ENCODE measurements around the gene CGB2.

Gene CGB2

DNA sequence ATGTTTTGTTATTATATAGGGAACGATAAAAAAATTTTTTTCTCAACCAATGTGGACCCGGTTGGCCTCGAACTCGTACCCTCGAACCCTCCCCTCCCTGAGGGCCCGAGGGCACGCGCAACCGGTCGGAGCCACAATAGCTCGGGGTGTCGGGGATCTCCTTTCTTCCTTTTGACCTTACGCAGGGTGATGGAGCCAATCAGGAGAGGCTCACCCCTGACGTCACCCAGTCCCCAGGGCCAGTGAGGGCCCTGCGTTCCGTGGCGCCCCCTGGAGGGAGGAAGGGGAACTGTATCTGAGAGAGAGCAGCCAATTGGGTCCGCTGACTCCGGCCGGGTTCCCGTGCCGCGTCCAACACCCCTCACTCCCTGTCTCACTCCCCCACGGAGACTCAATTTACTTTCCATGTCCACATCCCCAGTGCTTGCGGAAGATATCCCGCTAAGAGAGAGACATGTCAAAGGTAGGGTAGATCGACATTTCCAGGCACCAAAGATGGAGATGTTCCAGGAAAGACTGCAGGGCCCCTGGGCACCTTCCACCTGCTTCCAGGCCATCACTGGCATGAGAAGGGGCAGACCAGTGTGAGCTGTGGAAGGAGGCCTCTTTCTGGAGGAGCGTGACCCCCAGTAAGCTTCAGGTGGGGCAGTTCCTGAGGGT lies at the start of gene CGB2:
Gene CGB2 (plus strand): TSS at position 249 of the 660 bp plus-strand sequence. CDS start 206 bp downstream, at position 455.
- DNase-seq (ENCODE audit: low spot score) = peak; percentile 27

DNA sequence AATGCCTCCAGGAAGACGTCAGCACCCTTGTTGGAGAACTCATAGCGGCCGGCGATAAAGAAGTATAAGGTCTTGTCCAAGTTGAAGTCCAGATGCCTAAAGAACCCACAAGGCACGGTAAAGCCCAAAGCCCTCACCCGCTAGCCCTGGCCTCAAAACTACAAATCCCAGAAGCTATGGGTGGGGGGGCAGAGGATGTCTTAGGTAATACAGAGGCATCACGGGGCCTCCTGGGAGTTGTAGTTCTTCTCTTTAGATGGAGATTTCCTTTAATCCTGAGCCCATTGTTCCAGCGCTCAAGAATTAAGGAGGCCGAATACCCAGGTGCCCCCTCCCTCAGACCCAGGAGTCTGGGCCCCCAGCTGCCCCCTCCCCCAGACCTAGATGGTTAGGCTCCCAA lies 49.4 kb upstream of the CGB2 start:
- DNase-seq (ENCODE audit: low spot score) = no peak

DNA sequence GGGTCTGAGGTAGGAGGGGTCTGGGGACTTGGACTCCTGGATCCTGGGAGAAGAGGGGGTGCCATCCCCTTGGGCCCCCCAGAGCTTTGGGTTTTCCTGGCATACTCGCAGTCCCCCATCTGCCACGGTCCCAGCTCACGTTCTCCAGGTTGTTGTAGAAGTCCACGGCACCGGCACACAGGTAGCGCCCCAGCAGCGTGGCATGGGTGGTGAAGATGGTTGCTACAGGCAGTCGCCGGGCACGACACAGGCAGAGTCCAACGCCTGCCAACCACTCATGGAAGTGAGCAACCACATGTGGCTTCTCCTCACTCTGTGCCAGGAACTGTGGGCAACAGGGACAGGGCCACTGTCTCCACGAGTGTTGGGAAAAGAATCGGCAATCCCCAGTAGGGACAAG lies 46.0 kb upstream of the CGB2 start:
- DNase-seq (ENCODE audit: low spot score) = no peak

DNA sequence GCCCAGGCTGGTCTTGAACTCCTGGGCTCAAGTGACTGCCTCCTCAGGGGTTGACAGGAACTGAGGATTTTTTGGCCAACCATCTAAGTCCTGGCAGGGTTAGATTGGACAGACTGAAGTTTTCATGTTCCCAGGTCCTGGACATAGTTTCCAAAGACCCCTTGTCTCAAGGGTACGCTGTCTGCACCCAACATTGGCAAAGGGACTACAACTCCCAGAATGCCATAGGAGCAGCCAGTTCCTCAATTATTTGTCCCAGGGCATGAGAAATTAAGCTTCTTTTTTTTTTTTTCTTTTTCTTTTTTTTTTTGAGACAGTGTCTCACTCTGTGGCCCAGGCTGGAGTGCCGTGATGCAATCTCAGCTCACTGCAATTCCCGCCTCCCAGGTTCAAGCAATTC lies 45.5 kb upstream of the CGB2 start:
- DNase-seq (ENCODE audit: low spot score) = no peak

DNA sequence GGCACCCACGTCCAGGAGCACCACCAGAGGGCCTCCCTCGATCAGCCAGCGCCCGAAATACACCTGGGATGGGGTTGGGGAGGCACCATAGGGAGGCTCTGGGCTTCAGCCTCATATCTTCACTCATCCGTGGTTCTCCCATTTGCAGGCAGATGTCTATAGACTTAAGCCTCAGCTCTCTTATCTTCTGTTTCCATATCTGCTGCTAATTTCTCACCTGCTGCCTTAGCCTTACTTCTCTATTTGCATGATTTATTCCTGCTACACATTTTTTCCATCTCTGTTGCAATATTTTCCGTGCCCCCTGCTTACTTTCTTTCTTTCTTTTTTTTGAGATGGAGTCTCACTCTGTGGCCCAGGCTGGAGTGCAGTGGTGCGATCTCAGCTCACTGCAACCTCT lies 44.4 kb upstream of the CGB2 start:
- DNase-seq (ENCODE audit: low spot score) = no peak

DNA sequence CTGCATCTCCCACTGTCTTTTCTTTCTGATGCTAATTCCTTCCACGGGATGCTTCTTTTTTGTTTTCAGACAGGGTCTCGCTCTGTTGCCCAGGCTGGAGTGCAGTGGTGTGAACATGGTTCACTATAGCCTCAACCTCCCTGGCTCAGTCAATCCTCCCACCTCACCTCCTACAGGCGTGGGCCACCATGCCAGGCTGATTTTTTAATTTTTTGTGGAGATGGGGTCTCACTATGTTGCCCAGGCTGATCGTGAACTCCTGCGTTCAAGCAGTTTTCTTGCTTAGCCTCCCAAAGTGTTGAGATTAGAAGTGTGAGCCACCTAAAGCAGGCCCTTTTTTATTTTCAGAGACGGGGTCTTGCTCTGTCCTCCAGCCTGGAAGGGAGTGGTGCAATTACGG lies 43.4 kb upstream of the CGB2 start:
- no peak for DNase-seq (ENCODE audit: low spot score)

DNA sequence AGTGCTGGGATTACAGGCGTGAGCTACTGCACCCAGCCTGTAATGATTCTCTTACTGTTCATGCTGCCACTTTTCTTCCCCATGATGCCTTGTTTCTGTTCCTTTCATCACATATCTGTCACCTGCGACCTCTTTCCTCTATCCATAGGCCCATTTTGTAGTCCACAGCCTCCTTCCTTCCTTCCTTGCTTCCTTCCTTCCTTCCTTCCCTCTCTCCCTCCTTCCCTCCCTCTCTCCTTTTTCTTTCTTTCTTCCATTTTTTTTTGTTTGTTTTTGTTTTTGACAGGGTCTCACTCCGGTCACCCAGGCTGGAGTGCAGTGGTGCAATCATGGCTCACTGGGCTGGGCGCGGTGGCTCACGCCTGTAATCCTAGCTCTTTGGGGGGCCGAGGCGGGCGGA lies 42.8 kb upstream of the CGB2 start:
- no peak for DNase-seq (ENCODE audit: low spot score)

DNA sequence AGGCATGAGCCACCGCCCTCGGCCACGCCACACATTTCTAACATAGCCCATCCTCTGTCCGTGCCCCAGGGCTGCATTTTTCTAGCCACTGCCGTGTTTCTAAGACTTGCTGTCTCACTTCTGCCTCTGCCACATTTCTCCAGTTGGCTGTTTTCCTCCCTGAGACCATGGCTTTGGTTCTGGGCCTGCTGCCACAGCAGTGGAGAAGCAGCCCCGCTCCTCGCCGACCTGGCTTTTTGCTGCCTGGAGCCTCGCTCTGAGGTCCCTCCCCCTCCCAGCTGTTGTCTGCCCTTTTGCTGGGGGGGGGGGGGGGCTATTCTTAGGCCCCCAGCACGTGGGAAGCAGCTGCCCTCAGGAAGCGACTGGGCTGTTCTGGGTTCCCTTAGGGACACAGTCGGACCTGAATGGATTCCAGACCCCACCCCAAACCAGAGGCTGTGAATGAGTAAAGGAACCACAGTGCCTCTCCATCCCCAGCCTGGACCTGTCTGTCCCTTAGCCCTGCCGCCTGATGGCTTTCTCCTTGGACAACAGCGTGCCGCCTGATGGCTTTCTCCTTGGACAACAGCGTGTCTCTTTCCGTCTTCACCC lies 41.9 kb upstream of the CGB2 start:
- DNase-seq (ENCODE audit: low spot score) = no peak

DNA sequence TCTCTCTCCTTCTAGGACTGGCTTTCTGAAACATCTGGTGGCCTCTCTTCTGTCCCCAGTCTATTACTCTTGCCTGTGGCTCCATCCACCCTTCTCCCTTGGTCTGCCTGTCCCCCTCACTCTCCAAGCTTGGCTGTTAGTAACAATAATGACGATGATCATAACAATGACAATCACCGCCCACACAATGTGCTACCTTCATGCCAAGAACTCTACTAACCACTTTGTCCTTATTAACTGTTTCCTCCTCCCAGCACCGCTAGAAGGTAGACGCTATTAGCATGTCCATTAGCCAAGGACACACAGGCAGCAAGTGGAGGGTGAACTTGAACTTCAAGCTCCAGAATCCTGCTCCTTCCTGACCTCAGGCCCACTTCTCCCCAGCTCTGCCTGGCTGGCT lies 41.3 kb upstream of the CGB2 start:
- no peak for DNase-seq (ENCODE audit: low spot score)

DNA sequence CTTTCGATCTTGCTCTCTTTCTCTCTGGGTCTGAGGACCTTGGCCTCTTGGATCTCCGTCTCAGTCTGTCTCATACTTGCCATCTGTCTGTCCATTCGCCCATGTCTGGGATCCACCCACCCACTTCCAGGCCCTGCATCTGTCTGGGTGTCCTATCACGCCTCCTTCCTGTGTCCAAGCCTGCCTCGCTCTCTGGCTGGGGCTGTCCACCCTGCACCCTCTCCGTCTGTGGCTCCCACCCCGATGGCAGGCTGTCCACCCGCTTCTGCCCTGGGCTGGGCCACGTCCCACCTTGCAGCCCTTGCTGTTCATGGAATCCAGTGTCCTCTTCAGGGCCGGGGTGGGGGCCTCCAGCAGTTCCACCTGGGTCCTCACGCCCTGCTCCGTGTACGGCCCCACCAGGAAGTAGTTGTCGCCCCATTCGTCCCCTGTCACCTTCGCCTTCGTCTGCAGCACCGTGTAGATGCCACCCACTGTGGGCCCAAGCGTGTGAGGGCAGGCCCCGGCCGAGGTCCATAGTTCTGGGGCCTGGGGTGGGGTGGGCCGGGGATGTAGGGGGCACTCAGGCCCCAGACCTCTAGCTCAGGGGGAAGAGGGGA lies 40.6 kb upstream of the CGB2 start:
- no peak for DNase-seq (ENCODE audit: low spot score)

DNA sequence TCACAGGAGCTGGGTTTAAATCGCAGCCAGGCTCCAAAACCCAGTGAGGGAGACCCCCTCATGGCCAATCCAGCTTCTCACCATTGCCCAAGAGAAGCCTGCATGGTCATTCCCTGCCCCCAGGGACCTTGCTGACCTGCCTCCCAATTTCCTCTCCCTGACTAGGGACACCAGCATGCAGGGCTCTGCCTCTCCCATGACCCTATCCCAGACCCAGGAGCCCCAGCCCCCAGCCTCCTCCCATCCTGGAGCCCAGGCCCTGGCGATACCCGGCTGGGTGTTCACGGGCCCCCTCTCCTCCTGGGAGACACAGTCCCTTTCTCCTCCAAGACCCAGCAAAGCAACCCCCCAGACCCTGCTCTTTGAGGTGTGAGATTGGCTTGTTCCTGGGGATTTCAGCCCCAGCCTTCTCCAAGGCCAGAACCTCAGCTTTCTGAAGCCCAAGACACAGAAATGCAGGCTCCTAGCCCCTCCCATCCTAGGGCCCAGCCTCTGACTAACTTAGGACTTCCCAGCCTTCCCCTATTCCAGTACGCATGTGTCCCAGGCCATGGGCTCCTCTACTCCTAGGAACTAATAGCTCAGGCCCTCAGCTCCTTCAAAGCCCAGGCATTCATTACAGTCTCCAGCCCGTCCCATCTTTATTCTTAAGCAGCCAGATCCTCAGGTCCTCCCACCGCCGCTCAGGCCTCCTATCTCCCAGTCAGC lies 39.7 kb upstream of the CGB2 start:
- peak; percentile 85 for DNase-seq (ENCODE audit: low spot score)

DNA sequence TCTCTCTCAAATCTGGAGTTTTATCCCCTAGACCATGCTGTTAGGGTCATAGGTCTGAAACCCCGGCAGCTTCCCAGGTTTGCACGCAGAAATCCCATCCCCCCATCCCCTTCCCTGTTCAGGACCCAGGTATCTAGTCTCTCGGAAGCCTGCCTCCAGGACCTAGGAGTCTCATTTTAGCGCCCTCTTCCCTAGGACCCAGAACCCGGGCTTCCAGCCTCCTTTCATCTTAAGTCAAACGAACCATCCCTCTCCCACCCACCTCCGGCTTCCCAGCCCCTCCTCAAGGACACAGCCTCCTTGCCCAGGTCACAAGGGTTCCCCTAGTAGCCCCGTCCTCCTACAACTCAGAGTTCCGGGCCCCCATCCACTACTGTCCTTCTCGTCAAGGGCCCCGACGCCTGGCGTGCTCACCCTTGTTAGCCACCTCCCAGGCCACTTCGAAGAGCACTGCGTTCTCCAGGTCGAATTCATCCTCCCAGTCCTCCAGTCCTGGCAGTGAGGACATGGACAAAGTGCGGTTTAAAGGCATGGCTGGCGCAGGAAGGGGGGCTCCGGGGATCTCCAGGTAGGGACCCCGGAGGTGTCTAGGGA lies 39.0 kb upstream of the CGB2 start:
- DNase-seq (ENCODE audit: low spot score) = no peak

DNA sequence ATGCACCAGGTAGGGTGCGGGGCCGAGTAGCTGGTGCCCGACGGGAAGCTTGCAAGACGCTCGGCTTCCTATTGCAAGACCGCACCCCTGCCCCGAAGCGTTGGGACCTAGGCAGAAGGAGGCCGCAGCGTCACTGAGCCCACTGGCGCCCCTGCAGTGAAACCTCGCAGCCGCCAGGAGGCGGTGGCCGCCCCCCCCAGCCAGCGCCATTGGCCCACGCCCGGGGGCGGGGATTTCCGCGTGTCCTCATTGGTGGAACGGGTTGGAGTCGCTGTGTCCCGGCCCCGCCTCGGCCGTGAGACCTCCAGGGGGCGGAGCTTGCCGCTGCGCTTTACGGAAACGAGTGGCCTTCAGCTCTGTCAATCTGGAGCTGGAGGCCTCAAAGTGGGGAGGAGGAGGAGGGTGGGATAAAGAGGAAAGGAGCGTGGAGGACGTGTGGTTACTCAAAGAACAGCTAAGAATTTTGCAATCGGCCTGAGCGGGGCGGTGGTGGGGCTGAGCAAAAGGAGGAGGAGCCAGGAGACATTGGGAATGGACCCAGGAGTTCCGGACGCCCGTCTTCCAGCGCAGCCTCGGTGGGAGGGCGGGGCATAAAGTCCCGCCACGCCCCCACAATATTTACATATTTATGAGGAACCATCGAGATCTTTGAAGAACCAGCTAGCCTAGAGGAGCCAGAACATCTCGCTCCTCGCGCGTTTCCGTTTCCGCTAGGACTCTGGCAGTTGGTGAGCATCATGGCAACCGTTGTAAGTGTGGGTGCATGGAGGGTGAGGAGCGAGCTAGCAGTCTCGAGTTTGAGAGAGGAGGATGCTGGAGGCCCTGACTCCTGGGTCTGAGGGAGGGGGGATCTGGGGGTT lies 38.3 kb upstream of the CGB2 start, which contains the start of the genes GYS1 and RUVBL2:
Gene GYS1 (minus strand): TSS at position 135 of the 860 bp plus-strand sequence. CDS start 197 bp downstream, outside the sequence.
Gene RUVBL2 (plus strand): TSS at position 713 of the 860 bp plus-strand sequence. CDS start 25 bp downstream, at position 738.
- peak; percentile 100 for DNase-seq (ENCODE audit: low spot score)

DNA sequence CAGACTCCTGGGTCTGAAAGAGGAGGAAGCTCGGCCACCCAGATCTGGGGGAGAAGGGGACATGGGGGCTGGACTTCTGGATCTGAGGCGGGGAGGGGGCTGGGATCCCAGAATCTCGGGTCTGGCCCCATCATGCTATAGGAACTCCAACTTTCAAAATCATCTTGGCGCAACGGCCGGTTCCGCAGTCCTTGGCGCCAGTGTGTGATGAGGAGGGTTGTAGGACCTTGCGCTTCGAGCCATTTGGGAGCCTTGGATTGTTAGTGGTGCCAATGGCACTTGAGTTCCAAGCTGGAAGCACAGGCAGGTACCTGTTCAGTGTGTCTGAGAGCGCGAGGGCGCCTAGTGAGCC lies 37.7 kb upstream of the CGB2 start:
- DNase-seq (ENCODE audit: low spot score) = no peak

DNA sequence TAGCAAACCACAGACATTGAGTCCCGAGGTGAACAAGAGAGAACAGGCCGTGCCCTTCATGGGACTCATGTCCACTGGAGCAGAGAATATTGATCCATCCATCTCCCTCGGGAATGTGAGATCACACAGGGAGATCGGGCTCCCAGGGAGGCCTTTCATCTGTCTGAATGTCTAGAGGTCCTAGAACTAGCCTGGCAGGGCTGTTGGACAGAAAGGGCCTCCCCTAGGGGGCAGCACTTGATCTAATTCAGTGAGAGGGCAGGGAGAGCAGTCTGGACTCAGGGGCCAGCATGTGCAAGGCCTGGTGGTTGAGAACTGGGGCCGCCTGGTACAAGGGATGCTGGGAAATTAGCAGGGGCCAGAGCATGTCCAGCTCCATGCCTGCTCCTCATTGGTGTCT lies 33.7 kb upstream of the CGB2 start:
- peak; percentile 79 for DNase-seq (ENCODE audit: low spot score)

DNA sequence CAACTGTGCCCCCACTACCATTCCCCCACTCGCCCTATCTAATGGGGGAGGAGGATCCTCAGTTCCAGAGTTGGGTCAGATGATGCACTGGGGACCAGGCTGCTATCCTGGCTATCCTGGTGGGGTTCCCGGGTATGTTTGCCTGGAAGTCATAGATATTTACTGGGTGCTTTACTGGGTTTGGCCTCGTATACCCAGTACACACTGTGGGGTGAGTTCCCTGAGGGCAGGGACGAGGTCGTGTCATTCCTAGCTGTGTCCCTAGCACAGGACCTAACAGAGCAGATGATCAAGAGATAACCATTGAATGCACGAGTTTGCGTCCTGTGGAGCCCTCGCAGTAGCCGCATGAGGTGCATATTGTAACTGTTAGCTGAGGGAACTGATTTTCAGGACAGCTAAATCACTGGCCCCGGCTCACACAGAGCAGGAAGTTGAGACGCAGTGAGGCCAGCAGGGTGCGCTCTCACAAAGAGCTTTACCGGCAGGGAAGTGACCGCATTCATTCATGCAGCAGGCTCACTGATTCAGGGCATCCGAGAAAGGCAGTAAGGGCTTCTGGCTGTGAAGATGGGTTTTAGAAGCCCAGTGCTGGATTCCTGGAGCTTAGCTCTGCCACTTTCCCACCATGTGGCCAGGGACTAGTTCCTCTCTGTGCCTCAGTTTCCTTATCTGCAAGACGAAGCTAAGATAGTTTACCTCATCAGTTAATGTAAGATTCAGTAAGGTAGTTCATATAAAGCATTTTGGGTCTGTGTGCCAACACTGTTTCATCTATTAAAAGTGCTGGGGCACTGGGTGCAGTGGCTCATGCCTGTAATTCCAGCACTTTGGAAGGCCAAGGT lies 32.0 kb upstream of the CGB2 start:
- peak; percentile 63 for DNase-seq (ENCODE audit: low spot score)

DNA sequence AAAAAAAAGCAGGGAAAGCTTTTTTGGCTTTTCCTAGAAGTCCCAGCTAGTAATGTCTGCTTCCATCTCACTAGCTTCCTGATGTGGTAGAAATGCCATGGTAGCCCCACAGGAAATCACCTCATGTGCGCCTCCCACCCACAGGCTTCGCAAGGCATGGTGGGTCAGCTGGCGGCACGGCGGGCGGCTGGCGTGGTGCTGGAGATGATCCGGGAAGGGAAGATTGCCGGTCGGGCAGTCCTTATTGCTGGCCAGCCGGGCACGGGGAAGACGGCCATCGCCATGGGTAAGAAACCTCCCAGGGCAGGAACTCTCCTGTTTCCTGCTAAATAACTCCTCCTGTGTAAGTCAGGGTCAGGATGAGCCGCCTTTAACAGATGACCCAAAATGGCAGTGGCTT lies 27.6 kb upstream of the CGB2 start:
- DNase-seq (ENCODE audit: low spot score) = no peak

DNA sequence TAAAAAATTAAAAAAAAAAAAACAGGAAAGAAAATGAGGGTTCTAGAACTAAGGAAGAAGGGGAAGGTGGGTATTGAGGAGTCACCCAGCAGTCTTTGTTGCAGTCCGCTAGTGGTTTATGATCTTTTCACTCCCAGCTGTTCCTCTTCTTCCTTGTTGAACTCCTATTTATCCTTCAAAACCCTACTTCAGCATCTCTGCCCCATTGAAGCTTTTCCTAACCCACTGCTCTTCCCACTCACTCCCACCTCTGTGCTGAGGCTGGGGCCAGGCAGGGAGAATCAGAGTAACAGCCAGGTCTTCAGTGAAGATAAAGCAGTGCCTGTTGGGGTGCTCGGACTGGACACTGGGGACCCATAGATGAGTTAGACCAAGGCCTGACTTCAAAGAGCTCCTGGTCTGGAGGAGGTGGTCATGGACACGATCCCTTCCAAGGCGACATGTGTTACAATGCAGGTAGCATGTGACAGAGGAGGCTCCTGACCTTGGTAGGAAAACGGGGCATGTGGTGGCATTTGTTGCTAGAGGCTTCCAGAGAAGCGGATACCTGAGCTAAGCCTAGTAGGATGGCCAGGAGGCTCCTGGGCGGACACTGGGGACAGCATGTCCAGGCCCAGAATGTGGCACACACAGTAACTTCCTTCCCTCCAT lies 26.6 kb upstream of the CGB2 start:
- DNase-seq (ENCODE audit: low spot score) = no peak

DNA sequence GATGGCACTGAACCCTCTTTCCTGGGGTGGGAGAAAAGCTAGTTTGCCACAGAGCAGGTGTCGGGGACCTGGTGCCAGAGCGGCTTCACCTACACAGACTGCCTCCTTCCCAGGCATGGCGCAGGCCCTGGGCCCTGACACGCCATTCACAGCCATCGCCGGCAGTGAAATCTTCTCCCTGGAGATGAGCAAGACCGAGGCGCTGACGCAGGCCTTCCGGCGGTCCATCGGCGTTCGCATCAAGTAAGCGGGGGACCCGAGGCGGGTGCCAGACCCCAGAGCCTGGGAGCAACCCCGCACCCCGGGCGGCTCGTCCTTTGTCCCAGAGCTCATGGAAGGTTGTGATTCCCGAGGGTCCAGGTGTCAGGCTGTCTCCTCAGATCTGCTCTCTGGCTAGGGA lies 24.8 kb upstream of the CGB2 start:
- no peak for DNase-seq (ENCODE audit: low spot score)

DNA sequence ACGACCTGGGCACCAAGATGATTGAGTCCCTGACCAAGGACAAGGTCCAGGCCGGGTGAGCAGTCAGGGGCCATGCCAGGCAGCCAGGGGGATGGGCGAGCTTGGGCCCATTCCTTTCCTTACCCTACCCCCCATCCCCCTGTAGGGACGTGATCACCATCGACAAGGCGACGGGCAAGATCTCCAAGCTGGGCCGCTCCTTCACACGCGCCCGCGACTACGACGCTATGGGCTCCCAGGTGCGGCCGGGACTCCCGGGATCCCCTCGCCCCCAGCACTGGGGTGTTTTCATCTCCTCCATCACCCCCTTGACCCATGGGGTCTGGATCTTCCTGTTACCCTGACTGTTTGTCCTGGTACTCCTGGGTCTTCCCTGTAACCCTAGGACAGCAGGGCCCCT lies 21.9 kb upstream of the CGB2 start:
- DNase-seq (ENCODE audit: low spot score) = no peak
